Eye (tissue), 1 donor: ENCODE measurements around the gene NUP210.
A peak's percentile ranks its signal among the peaks of the same experiment; 100 is the strongest.
"Not testable (repeated sequence)": the region's sequence is repeated elsewhere in the genome, so short reads cannot be mapped to it uniquely, and the experiment has no call there.

Experiments
- DNase-seq: peaks from one replicate; pipeline ENCODE4 v3.0.0-alpha.2; 2015

NUP210 gene

GRCh38 chr3:13405614-13406013, 14.5 kb downstream of the NUP210 start:
- DNase-seq: no peak

- no peak for DNase-seq
Measured at GRCh38 chr3:13404626-13405452, 15.3 kb downstream of the NUP210 start.

- no peak for DNase-seq
Measured at GRCh38 chr3:13403847-13404246, 16.3 kb downstream of the NUP210 start.

- DNase-seq: no peak
Measured at GRCh38 chr3:13403213-13403819, 16.8 kb downstream of the NUP210 start.

GRCh38 chr3:13401149-13401548, 19.0 kb downstream of the NUP210 start:
- no peak for DNase-seq

- no peak for DNase-seq
Measured at GRCh38 chr3:13400114-13400673, 19.9 kb downstream of the NUP210 start.

- no peak for DNase-seq
Measured at GRCh38 chr3:13399603-13400002, 20.5 kb downstream of the NUP210 start.

- no peak for DNase-seq
Measured at GRCh38 chr3:13397316-13397715, 22.8 kb downstream of the NUP210 start.

- no peak for DNase-seq
Measured at GRCh38 chr3:13394363-13394762, 25.8 kb downstream of the NUP210 start.

GRCh38 chr3:13393427-13394360, 26.4 kb downstream of the NUP210 start:
- DNase-seq: no peak

- no peak for DNase-seq
Measured at GRCh38 chr3:13391308-13391707, 28.8 kb downstream of the NUP210 start.

- no peak for DNase-seq
Measured at GRCh38 chr3:13389378-13389777, 30.7 kb downstream of the NUP210 start.

- no peak for DNase-seq
Measured at GRCh38 chr3:13388816-13389215, 31.3 kb downstream of the NUP210 start.

GRCh38 chr3:13385373-13385965, 34.7 kb downstream of the NUP210 start:
- DNase-seq: no peak

- no peak for DNase-seq
Measured at GRCh38 chr3:13380971-13381370, 39.2 kb downstream of the NUP210 start.

GRCh38 chr3:13379201-13379830, 40.8 kb downstream of the NUP210 start:
- no peak for DNase-seq

- DNase-seq: peak; percentile 18
Measured at GRCh38 chr3:13378155-13378554, 42.0 kb downstream of the NUP210 start.

- DNase-seq: not testable (repeated sequence)
Measured at GRCh38 chr3:13377741-13378140, 42.4 kb downstream of the NUP210 start.

GRCh38 chr3:13377021-13377420, 43.1 kb downstream of the NUP210 start:
- no peak for DNase-seq

- no peak for DNase-seq
Measured at GRCh38 chr3:13376091-13376490, 44.0 kb downstream of the NUP210 start.

- no peak for DNase-seq
Measured at GRCh38 chr3:13375464-13375863, 44.7 kb downstream of the NUP210 start.

- no peak for DNase-seq
Measured at GRCh38 chr3:13373975-13374586, 46.0 kb downstream of the NUP210 start.
